RWPE1 (cell line): Measurements from ENCODE around the gene TMEM44.
"Not testable (repeated sequence)": the region's sequence is repeated elsewhere in the genome, so short reads cannot be mapped to it uniquely, and the experiment has no call there.

Source experiments
- CTCF ChIA-PET: fragments of 350-600 bp; sonication (Branson Sonifier 250); formaldehyde crosslinking; extraction: SDS; loops from one replicate; lab custom pipeline; 2021; lab: Yijun Ruan, JAX
- POLR2A ChIA-PET: fragments of 400-600 bp; formaldehyde crosslinking; extraction: SDS; loops from one replicate; lab custom pipeline; 2020; ENCODE audit warnings: antibody characterized with exemption; ENCODE audit not compliant: low non-redundant PET; lab: Yijun Ruan, JAX
- DNase-seq: peaks from one replicate; pipeline ENCODE4 v3.0.0; 2012; ENCODE audit warnings: low spot score
- H3K27ac ChIP-seq: fragments of 450-650 bp; 2 replicates; pipeline ENCODE4 v1.5.1; 2017
- CTCF ChIP-seq: fragments of 450-650 bp; conservative IDR thresholded peaks from 2 replicates; pipeline ENCODE4 v1.5.1; 2017; ENCODE audit warnings: low read depth, mild to moderate bottlenecking

TMEM44 gene

DNA sequence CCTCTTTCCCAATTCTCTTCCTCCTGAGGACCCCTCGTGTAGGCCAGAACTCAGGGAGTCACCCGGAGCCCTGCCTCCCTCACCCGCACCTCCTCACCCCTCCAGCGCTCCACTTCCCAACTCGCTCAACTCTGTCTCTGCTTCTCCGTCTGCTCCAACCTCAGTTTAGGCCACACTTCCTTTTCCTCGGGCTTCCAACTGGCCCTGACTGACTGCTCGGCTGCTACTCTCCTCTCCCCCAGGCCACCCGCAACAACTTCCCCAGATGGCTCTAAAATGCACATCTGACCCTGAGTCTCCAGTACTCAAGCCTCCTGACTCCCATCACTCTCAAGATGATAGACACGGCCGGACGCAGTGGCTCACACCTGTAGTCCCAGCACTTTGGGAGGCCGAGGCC is 23.6 kb downstream of the TMEM44 start:
- POLR2A ChIA-PET = no interaction called here
- CTCF ChIA-PET = no interaction called here
- H3K27ac ChIP-seq = no peak overlapping the region
- TF ChIP-seq CTCF = no peak
- no peak for DNase-seq

GRCh38 chr3:194608981-194609380 is 24.2 kb downstream of the TMEM44 start:
- CTCF ChIA-PET = no interaction called here
- no peak overlapping the region for H3K27ac ChIP-seq
- no peak for DNase-seq
- no peak for TF ChIP-seq CTCF
- POLR2A ChIA-PET = no interaction called here

- POLR2A ChIA-PET = no interaction called here
- H3K27ac ChIP-seq = no peak overlapping the region
- TF ChIP-seq CTCF = no peak
- no peak for DNase-seq
- CTCF ChIA-PET = no interaction called here
These were observed 25.4 kb downstream of the TMEM44 start for GRCh38 chr3:194607592-194608389.

- ChIA-PET POLR2A (no interaction called here), CTCF (no interaction called here)
- DNase-seq = no peak
These were observed 26.3 kb downstream of the TMEM44 start for GRCh38 chr3:194606941-194607340.

DNA sequence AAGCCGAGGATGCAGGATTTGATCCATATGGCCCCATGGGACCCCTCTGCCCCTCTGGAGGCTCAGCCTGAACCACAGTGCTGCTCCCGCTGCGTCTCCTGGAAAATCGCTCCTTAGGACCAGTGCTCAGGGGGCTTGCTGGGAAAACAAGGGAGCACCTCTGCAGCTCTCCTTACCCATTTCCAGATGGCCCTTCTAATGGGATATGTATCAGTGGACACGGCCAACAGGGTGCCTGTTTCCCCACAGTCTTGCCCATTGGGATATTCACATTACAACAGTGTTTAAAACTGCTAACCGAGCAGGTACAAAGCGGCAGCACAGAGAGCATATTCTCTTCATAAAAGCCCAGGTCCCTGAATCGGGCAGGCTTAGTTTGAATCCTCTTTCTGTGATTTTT is 27.1 kb downstream of the TMEM44 start:
- no peak overlapping the region for H3K27ac ChIP-seq
- DNase-seq = no peak
- ChIA-PET POLR2A (no interaction called here), CTCF (no interaction called here)
- TF ChIP-seq CTCF = no peak

More at GRCh38 chr3:194606941-194607340, 26.3 kb downstream of the TMEM44 start:
- H3K27ac ChIP-seq = no peak overlapping the region
- no peak for TF ChIP-seq CTCF

- H3K27ac ChIP-seq, POLR2A ChIA-PET, DNase-seq: not testable (repeated sequence)
- CTCF ChIA-PET = interaction anchor here (0.8 kb wide), 1 partner anchor 11 kb away, joined by 5 read pairs; no protein-coding TSS in a partner anchor
These were observed 27.9 kb downstream of the TMEM44 start for GRCh38 chr3:194605314-194605713.

DNA sequence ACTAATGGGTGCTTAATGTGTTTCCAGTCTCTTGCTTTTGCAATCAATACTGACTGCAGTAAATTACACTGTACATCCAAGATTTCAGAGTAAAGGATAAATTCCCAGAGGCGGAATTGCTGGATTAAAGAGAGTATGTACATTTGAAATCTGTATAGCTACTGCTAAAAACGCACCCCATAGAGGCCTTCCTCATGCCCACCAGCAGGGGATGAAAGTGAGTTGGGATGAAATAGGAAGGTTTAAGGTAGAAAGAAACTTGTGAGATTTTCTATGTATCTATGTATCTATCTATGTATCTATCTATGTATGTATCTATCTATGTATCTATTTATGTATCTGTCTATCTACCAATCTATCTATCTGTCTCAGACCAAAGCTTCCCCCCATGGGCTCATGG is 28.4 kb downstream of the TMEM44 start:
- no peak for TF ChIP-seq CTCF
- POLR2A ChIA-PET = no interaction called here
- CTCF ChIA-PET = interaction anchor here (0.8 kb wide), 1 partner anchor 11 kb away, joined by 5 read pairs; no protein-coding TSS in a partner anchor
- DNase-seq = no peak
- no peak overlapping the region for H3K27ac ChIP-seq
